Measurements from ENCODE around the gene SPCS1.

Gene SPCS1

GRCh38 chr3:52730681-52731080 is 24.8 kb downstream of the SPCS1 start:
- no peak for DNase-seq (ENCODE audit: low read depth in 3 of 3)

- no peak for DNase-seq (ENCODE audit: low read depth in 3 of 3)
These were observed 25.7 kb downstream of the SPCS1 start for GRCh38 chr3:52731590-52731989.

DNA sequence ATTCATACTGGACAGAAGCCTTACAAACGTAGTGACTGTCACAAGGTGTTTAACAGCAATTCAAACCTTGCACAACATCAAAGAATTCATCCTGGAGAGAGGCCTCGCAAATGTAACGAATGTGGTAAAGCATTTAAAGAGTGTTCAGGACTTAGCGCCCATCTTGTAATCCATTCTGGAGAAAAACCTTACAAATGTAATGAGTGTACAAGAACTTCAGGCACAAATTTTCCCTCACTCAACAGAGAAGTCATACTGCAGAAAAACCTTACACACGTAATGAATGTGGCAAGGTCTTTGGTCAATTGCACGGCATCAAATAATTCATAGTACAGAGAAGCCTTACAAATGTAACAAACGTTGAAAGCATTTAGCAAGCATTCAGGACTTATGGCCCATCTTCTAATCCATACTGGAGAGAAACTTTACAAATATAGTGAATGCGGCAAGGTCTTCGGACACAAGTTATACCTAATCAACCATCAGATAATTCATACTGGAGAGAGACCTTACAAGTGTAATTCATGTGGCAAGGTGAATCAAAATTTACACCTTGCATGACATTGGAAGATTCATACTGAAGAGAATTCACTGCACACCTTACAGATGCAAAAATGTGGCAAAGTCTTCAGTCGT is 27.5 kb downstream of the SPCS1 start:
- DNase-seq (ENCODE audit: low read depth in 3 of 3) = no peak

DNA sequence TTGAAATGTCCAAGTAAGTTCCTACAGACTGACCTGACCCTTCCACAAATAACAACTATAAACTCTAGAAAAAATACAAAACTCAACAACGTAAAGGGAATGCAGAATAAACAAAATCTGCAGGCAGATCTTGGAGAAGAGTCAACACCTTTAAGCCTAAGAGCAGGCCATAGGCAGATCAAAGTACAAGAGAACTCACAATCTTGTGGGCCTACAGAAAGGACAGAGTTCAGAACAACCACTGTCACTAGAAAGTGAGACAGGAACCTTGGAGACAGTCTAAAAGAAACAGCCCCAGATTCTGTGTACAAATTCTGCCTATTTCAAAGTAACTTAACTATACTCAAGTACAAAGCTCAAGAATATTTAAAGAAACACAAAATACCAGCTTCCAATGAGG is 33.8 kb downstream of the SPCS1 start:
- no peak for DNase-seq (ENCODE audit: low read depth in 3 of 3)

DNA sequence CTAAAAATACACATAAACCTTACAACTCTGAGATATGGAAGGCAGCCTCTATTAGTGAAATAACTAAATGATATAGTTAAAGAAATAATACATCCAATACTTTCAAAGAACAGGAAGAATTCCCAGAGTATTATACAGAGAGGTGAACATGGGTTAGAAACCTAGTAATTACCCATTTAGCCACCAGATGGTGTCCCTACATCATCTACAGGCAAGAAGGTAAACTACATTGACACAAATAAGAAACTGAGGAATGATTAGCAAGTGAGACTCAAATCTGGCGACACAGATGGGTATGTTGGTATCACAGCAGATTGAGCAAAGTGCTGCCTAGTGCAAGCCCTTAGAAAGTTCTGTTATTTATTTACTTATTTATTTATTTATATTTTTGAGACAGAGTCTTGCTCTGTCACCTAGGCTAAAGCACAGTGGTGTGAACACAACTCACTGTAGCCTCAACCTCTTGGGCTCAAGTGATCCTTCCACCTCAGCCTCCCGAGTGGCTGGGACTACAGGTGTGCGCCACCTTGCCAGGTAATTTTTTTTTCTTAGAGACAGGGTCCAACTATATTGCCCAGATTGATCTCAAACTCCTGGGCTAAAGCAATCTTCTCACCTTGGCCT is 36.6 kb downstream of the SPCS1 start:
- no peak for DNase-seq (ENCODE audit: low read depth in 3 of 3)

- no peak for DNase-seq (ENCODE audit: low read depth in 3 of 3)
These were observed 37.2 kb downstream of the SPCS1 start for GRCh38 chr3:52743152-52743551.

DNA sequence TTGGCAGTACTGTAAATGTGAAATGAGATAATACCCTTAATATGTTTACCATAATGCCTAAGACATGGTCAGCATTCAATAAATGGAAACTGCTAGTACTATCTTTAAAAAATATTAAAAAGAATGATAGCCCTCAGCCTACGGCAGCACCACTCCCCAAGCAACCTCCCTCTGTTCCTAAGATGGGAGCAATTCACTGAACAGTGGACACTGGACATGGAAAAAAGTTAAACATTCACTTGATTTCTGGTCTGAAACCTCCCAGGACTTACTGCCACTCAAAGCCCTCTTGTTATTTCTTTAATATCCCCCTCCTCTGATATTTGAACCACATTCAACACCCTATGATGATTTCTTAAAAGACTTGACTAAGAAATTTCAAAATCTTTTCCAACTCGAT is 37.8 kb downstream of the SPCS1 start:
- no peak for DNase-seq (ENCODE audit: low read depth in 3 of 3)

- no peak for DNase-seq (ENCODE audit: low read depth in 3 of 3)
These were observed 46.2 kb downstream of the SPCS1 start for GRCh38 chr3:52752045-52752660.

DNA sequence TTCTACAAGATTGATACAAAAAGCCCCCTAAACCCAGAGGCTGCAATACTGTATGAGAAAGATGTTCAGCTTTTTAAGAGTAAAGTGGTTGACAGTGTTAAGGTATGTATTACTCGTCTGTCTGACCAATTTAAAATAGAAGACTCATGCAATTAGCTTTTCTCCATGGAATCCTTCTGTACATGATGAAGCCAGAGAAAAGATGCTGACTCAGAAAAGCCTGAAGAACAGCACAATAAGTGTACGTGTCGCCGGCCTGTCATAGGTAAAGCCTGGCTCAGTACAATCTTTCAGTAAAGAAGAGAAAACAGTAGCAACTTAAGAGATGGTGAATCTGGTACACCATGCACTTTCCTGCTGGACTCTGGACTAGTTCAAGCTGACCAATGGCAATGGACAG is 48.5 kb downstream of the SPCS1 start:
- no peak for DNase-seq (ENCODE audit: low read depth in 3 of 3)

DNA sequence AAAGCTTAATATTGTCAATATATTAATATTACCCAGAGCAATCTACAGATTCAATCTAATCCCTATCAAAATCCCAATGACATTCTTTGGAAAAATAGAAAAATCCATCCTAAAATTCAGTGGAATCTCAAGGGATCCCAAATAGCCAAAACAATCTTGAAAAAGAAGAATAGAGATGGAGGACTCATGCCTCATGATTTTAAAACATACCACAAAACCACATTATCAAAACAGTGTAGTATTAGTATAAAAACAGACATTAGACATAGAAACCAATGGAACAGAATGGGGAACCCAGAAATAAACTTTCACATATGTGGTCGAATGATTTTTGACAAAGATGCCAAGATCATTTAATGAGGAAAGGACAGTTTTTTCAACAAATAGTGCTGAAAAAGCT is 50.2 kb downstream of the SPCS1 start:
- DNase-seq (ENCODE audit: low read depth in 3 of 3) = no peak

Measured in stimulated activated CD4-positive, alpha-beta T cell treated with anti-CD3 and anti-CD28 coated beads, TNF-alpha, amount 100 ng/mL, for 4 hours (primary cell).